Loucy (cell line): ENCODE measurements around the gene OGFRL1.

ENCODE experiments used
- EZH2phosphoT487 ChIP-seq: fragments of 200-600 bp; IDR thresholded peaks from 2 replicates; pipeline ENCODE4 v1.6.1; 2018; ENCODE audit warnings: antibody characterized with exemption, mild to moderate bottlenecking, moderate library complexity, borderline replicate concordance
- TF ChIP-seq, protein P1 (sequence below): fragments of 200-600 bp; sonication (generic); conservative IDR thresholded peaks from 2 replicates; pipeline ENCODE4 v1.5.1; 2014; ENCODE audit warnings: mild to moderate bottlenecking, antibody characterized with exemption, low read length

GRCh38 chr6:71332012-71332411 lies 43.4 kb downstream of the OGFRL1 start:
- TF ChIP-seq, protein P1, sequence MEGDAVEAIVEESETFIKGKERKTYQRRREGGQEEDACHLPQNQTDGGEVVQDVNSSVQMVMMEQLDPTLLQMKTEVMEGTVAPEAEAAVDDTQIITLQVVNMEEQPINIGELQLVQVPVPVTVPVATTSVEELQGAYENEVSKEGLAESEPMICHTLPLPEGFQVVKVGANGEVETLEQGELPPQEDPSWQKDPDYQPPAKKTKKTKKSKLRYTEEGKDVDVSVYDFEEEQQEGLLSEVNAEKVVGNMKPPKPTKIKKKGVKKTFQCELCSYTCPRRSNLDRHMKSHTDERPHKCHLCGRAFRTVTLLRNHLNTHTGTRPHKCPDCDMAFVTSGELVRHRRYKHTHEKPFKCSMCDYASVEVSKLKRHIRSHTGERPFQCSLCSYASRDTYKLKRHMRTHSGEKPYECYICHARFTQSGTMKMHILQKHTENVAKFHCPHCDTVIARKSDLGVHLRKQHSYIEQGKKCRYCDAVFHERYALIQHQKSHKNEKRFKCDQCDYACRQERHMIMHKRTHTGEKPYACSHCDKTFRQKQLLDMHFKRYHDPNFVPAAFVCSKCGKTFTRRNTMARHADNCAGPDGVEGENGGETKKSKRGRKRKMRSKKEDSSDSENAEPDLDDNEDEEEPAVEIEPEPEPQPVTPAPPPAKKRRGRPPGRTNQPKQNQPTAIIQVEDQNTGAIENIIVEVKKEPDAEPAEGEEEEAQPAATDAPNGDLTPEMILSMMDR: no peak
- no peak for TF ChIP-seq EZH2phosphoT487
